AG08396 (cell line): ENCODE data around the gene PDILT.

Source experiments
- DNase-seq: peaks from one replicate; pipeline ENCODE4 v3.0.0; 2012; ENCODE audit warnings: low spot score, mixed read lengths

Gene PDILT

GRCh38 chr16:20402651-20403050 lies 1.9 kb downstream of the PDILT start:
- no peak for DNase-seq

- no peak for DNase-seq
Measured at GRCh38 chr16:20401475-20402016, 3.0 kb downstream of the PDILT start.

- no peak for DNase-seq
Measured at GRCh38 chr16:20401066-20401465, 3.5 kb downstream of the PDILT start.

- DNase-seq: no peak
Measured at GRCh38 chr16:20399185-20399584, 5.4 kb downstream of the PDILT start.

GRCh38 chr16:20398603-20399002 lies 5.9 kb downstream of the PDILT start:
- no peak for DNase-seq

GRCh38 chr16:20397468-20398074 lies 7.0 kb downstream of the PDILT start:
- DNase-seq: no peak

GRCh38 chr16:20396846-20397467 lies 7.6 kb downstream of the PDILT start:
- DNase-seq: no peak

GRCh38 chr16:20395946-20396345 lies 8.6 kb downstream of the PDILT start:
- DNase-seq: no peak

- no peak for DNase-seq
Measured at GRCh38 chr16:20393801-20394577, 10.5 kb downstream of the PDILT start.

GRCh38 chr16:20391045-20391444 lies 13.5 kb downstream of the PDILT start:
- no peak for DNase-seq

GRCh38 chr16:20388854-20389253 lies 15.7 kb downstream of the PDILT start:
- DNase-seq: no peak

GRCh38 chr16:20387978-20388377 lies 16.6 kb downstream of the PDILT start:
- DNase-seq: no peak

GRCh38 chr16:20385844-20386832 lies 18.4 kb downstream of the PDILT start:
- peak; percentile 65 for DNase-seq

- DNase-seq: peak; percentile 70
Measured at GRCh38 chr16:20383106-20384029, 21.2 kb downstream of the PDILT start.

GRCh38 chr16:20382202-20382948 lies 22.2 kb downstream of the PDILT start:
- DNase-seq: no peak

- no peak for DNase-seq
Measured at GRCh38 chr16:20380782-20381181, 23.8 kb downstream of the PDILT start.

GRCh38 chr16:20377181-20377580 lies 27.4 kb downstream of the PDILT start:
- no peak for DNase-seq

GRCh38 chr16:20372701-20373100 lies 31.8 kb downstream of the PDILT start:
- DNase-seq: no peak

- no peak for DNase-seq
Measured at GRCh38 chr16:20369452-20370054, 35.0 kb downstream of the PDILT start.

- no peak for DNase-seq
Measured at GRCh38 chr16:20364051-20364450, 40.5 kb downstream of the PDILT start.
